ENCODE data around the gene C11orf42.

C11orf42 gene

GRCh38 chr11:6205366-6205765, at the start of gene C11orf42:
C11orf42 (plus strand) TSS chr11:6205557; CDS start chr11:6205616, 59 bp downstream.
- DNase-seq: no peak

- DNase-seq: no peak
These were observed 48.6 kb upstream of the C11orf42 start for GRCh38 chr11:6156628-6157359.

GRCh38 chr11:6170226-6170625, 35.1 kb upstream of the C11orf42 start, which contains the start of gene OR52B2:
OR52B2 (minus strand) TSS chr11:6170326; CDS start chr11:6170326, 0 bp downstream.
- no peak for DNase-seq

- no peak for DNase-seq
These were observed 29.9 kb upstream of the C11orf42 start for GRCh38 chr11:6175440-6175839.

- DNase-seq: no peak
These were observed 13.6 kb upstream of the C11orf42 start for GRCh38 chr11:6191742-6192141.

GRCh38 chr11:6194065-6194581, 11.2 kb upstream of the C11orf42 start:
- no peak for DNase-seq

GRCh38 chr11:6196396-6196795, 9.0 kb upstream of the C11orf42 start:
- no peak for DNase-seq

- no peak for DNase-seq
These were observed 7.7 kb upstream of the C11orf42 start for GRCh38 chr11:6197466-6198200.

GRCh38 chr11:6199174-6199810, 6.1 kb upstream of the C11orf42 start, which contains the start of gene OR52W1:
OR52W1 (plus strand) TSS chr11:6199224; CDS start chr11:6199224, 0 bp downstream.
- no peak for DNase-seq

- no peak for DNase-seq
These were observed 4.4 kb upstream of the C11orf42 start for GRCh38 chr11:6200975-6201374.

GRCh38 chr11:6201481-6201880, 3.9 kb upstream of the C11orf42 start:
- DNase-seq: no peak

- no peak for DNase-seq
These were observed 3.3 kb upstream of the C11orf42 start for GRCh38 chr11:6202041-6202440.

- no peak for DNase-seq
These were observed 2.0 kb upstream of the C11orf42 start for GRCh38 chr11:6203327-6203726.

- DNase-seq: no peak
These were observed 651 bp upstream of the C11orf42 start for GRCh38 chr11:6204706-6205105.

- no peak for DNase-seq
These were observed 1.3 kb downstream of the C11orf42 start for GRCh38 chr11:6206456-6207180.

GRCh38 chr11:6209801-6210200, 4.4 kb downstream of the C11orf42 start:
- DNase-seq: no peak

GRCh38 chr11:6210274-6210955, 5.1 kb downstream of the C11orf42 start:
- DNase-seq: no peak

- no peak for DNase-seq
These were observed 9.2 kb downstream of the C11orf42 start for GRCh38 chr11:6214530-6214929.

GRCh38 chr11:6216501-6216900, 11.1 kb downstream of the C11orf42 start:
- no peak for DNase-seq

- no peak for DNase-seq
These were observed 12.4 kb downstream of the C11orf42 start for GRCh38 chr11:6217722-6218121.

- no peak for DNase-seq
These were observed 14.0 kb downstream of the C11orf42 start for GRCh38 chr11:6219359-6219758.

GRCh38 chr11:6223854-6224253, 18.5 kb downstream of the C11orf42 start:
- no peak for DNase-seq
